OCI-LY1 (cell line): ENCODE data around the gene AP2A1.

ENCODE experiments used
- H2AFZ ChIP-seq: fragments of 200-600 bp; sonication (generic), shearing (Covaris generic); 2 replicates; pipeline ENCODE4 v1.6.0; 2014; ENCODE audit warnings: antibody characterized with exemption, mild to moderate bottlenecking, low read length
- H3F3A ChIP-seq: fragments of 200-600 bp; sonication (generic), shearing (Covaris generic); 2 replicates; pipeline ENCODE4 v1.6.0; 2014; ENCODE audit warnings: mild to moderate bottlenecking, antibody characterized with exemption, low read length, moderate library complexity; ENCODE audit not compliant: insufficient read depth
- H3K27ac ChIP-seq: fragments of 200-600 bp; sonication (generic); 2 replicates; pipeline ENCODE4 v1.5.1; 2014; ENCODE audit warnings: low read length, mixed run types, mild to moderate bottlenecking, low read depth; ENCODE audit not compliant: poor library complexity, severe bottlenecking
- H3K27me3 ChIP-seq: fragments of 200-600 bp; sonication (generic); 2 replicates; pipeline ENCODE4 v1.6.0; 2014; ENCODE audit warnings: antibody characterized with exemption, mild to moderate bottlenecking, low read length, moderate library complexity; ENCODE audit not compliant: insufficient read depth
- H3K36me3 ChIP-seq: fragments of 200-600 bp; sonication (generic); 2 replicates; pipeline ENCODE4 v1.6.1; 2014; ENCODE audit warnings: mild to moderate bottlenecking, antibody characterized with exemption, low read length, moderate library complexity, mixed read lengths; ENCODE audit not compliant: insufficient read depth
- H3K4me1 ChIP-seq: fragments of 200-600 bp; sonication (generic); 2 replicates; pipeline ENCODE4 v1.5.1; 2014; ENCODE audit warnings: mild to moderate bottlenecking, low read length, moderate library complexity; ENCODE audit not compliant: insufficient read depth, severe bottlenecking
- H3K4me2 ChIP-seq: fragments of 200-600 bp; sonication (generic), shearing (Covaris generic); 2 replicates; pipeline ENCODE4 v1.6.1; 2014; ENCODE audit warnings: low read length
- H3K4me3 ChIP-seq: fragments of 200-600 bp; sonication (generic); 2 replicates; pipeline ENCODE4 v1.5.1; 2014; ENCODE audit warnings: low read length, low read depth, mild to moderate bottlenecking, mixed read lengths; ENCODE audit not compliant: poor library complexity, severe bottlenecking
- H3K79me2 ChIP-seq: fragments of 200-600 bp; shearing (Covaris generic); 2 replicates; pipeline ENCODE4 v1.6.1; 2016; ENCODE audit warnings: mixed run types, low read length, mixed read lengths; ENCODE audit not compliant: insufficient read depth
- H3K9ac ChIP-seq: fragments of 200-600 bp; sonication (generic), shearing (Covaris generic); 2 replicates; pipeline ENCODE4 v1.6.1; 2014; ENCODE audit warnings: mild to moderate bottlenecking, low read length, mixed read lengths
- H3K9me2 ChIP-seq: fragments of 200-600 bp; sonication (generic), shearing (Covaris generic); 2 replicates; pipeline ENCODE4 v1.6.1; 2014; ENCODE audit warnings: low read depth, mild to moderate bottlenecking, low read length, mixed read lengths
- H3K9me3 ChIP-seq: fragments of 200-600 bp; shearing (Covaris generic); 2 replicates; pipeline ENCODE4 v1.6.1; 2014; ENCODE audit warnings: low read length, mixed read lengths
- H4K20me1 ChIP-seq: fragments of 200-600 bp; sonication (generic), shearing (Covaris generic); 2 replicates; pipeline ENCODE4 v1.6.0; 2016; ENCODE audit warnings: mild to moderate bottlenecking, low read length; ENCODE audit not compliant: insufficient read depth
- CTCF ChIP-seq: fragments of 200-600 bp; sonication (generic), shearing (Covaris generic); IDR thresholded peaks from 2 replicates; pipeline ENCODE4 v1.5.1; 2017; ENCODE audit warnings: mild to moderate bottlenecking, antibody characterized with exemption, low read length, moderate library complexity, mixed read lengths
- EZH2 ChIP-seq: fragments of 200-600 bp; sonication (generic), shearing (Covaris generic); IDR thresholded peaks from 2 replicates; pipeline ENCODE4 v1.8.0; 2017; ENCODE audit warnings: borderline replicate concordance, mixed run types, mild to moderate bottlenecking, antibody characterized with exemption, low read length, moderate library complexity, mixed read lengths

AP2A1 gene

GRCh38 chr19:49830766-49831165, 64.0 kb downstream of the AP2A1 start:
- H3K27me3 ChIP-seq = no peaks in the 10 kb centered on the region
- H3K4me3 ChIP-seq = no peak overlapping the region
- H3K4me1 ChIP-seq = peaks cover 37% of the 10 kb centered on the region
- peaks cover 11% of the 10 kb centered on the region; the same call in 1 of the 2 replicates for H3K79me2 ChIP-seq
- H3K27ac ChIP-seq = no peak overlapping the region
- no peaks in the 10 kb centered on the region for H4K20me1 ChIP-seq
- no peaks in the 10 kb centered on the region for H3K9me3 ChIP-seq
- H3K36me3 ChIP-seq = peaks cover 98% of the 10 kb centered on the region
- no peak for TF ChIP-seq EZH2
- no peak for TF ChIP-seq CTCF
- no peaks in the 10 kb centered on the region for H3F3A ChIP-seq
- H2AFZ ChIP-seq = no peak overlapping the region
- no peaks in the 10 kb centered on the region for H3K9me2 ChIP-seq
- no peak overlapping the region for H3K9ac ChIP-seq
- H3K4me2 ChIP-seq = no peak overlapping the region

GRCh38 chr19:49831592-49831991, 64.8 kb downstream of the AP2A1 start:
- Histone ChIP-seq H3K9me2 (no peaks in the 10 kb centered on the region), H3K36me3 (peaks cover 98% of the 10 kb centered on the region), H3K4me2 (no peak overlapping the region), H3K9ac (no peak overlapping the region), H3K27ac (no peak overlapping the region), H3K79me2 (0 out of 2 replicates have a peak, but pooled peaks cover 3% of the 10 kb centered on the region), H3K27me3 (no peaks in the 10 kb centered on the region), H3K4me1 (peaks cover 28% of the 10 kb centered on the region), H4K20me1 (no peaks in the 10 kb centered on the region), H3K4me3 (no peak overlapping the region), H2AFZ (no peak overlapping the region), H3F3A (no peaks in the 10 kb centered on the region), H3K9me3 (no peaks in the 10 kb centered on the region)
- TF ChIP-seq CTCF (no peak), EZH2 (no peak)

GRCh38 chr19:49832556-49832955, 65.8 kb downstream of the AP2A1 start:
- H3K4me2 ChIP-seq = no peak overlapping the region
- H3K9me3 ChIP-seq = no peaks in the 10 kb centered on the region
- H3K36me3 ChIP-seq = peaks cover 98% of the 10 kb centered on the region
- no peak overlapping the region for H2AFZ ChIP-seq
- H3K27me3 ChIP-seq = no peaks in the 10 kb centered on the region
- H4K20me1 ChIP-seq = no peaks in the 10 kb centered on the region
- no peak overlapping the region for H3K27ac ChIP-seq
- no peak overlapping the region for H3K9ac ChIP-seq
- H3K79me2 ChIP-seq = no peaks in the 10 kb centered on the region
- no peak overlapping the region for H3K4me3 ChIP-seq
- no peaks in the 10 kb centered on the region for H3K9me2 ChIP-seq
- no peaks in the 10 kb centered on the region for H3F3A ChIP-seq
- H3K4me1 ChIP-seq = peaks cover 19% of the 10 kb centered on the region
- TF ChIP-seq EZH2 (no peak), CTCF (no peak)
